H1 (cell line): Measurements from ENCODE around the gene KRTAP19-4.

Source experiments
- JUND ChIP-seq: IDR thresholded peaks from 2 replicates; pipeline ENCODE4 v1.6.1; 2011; ENCODE audit warnings: mild to moderate bottlenecking, improper control_type of control experiment, low read length
- MAFK ChIP-seq: IDR thresholded peaks from 2 replicates; pipeline ENCODE4 v1.6.1; 2012; ENCODE audit warnings: low read depth, mild to moderate bottlenecking, improper control_type of control experiment, low read length
- NRF1 ChIP-seq: IDR thresholded peaks from 2 replicates; pipeline ENCODE4 v1.6.1; 2011; ENCODE audit warnings: mild to moderate bottlenecking, low read depth, low read length, improper control_type of control experiment
- POLR2A ChIP-seq, 2 experiments: IDR thresholded peaks; 1 replicate in 1 of 2; 2 replicates in 1 of 2; pipeline ENCODE4 v1.6.1; 2011; ENCODE audit warnings: low read depth in 2 of 2, low read length in 2 of 2, mild to moderate bottlenecking in 2 of 2; ENCODE audit errors: control extremely low read depth in 1 of 2
- POLR2AphosphoS5 ChIP-seq: IDR thresholded peaks from 2 replicates; pipeline ENCODE4 v1.6.1; 2011; ENCODE audit warnings: low read depth, low read length
- RAD21 ChIP-seq, 2 experiments: IDR thresholded peaks in 1 of 2; conservative IDR thresholded peaks in 1 of 2; 2 replicates each; pipeline ENCODE4 v1.6.1; 2011; ENCODE audit warnings: low read depth in 2 of 2, low read length in 2 of 2, improper control_type of control experiment in 1 of 2, inconsistent platforms in 1 of 2, mild to moderate bottlenecking in 1 of 2, moderate library complexity in 1 of 2
- RXRA ChIP-seq: IDR thresholded peaks from 2 replicates; pipeline ENCODE4 v1.6.1; 2011; ENCODE audit warnings: low read depth, mild to moderate bottlenecking, low read length, moderate library complexity; ENCODE audit not compliant: insufficient read depth
- SIRT6 ChIP-seq: IDR thresholded peaks from one replicate; pipeline ENCODE4 v1.7.1; 2012; ENCODE audit warnings: low read length, inconsistent platforms
- SP1 ChIP-seq: IDR thresholded peaks from 2 replicates; pipeline ENCODE4 v1.6.1; 2011; ENCODE audit warnings: low read depth, low read length
- SRF ChIP-seq: IDR thresholded peaks from 2 replicates; pipeline ENCODE4 v1.6.1; 2011; ENCODE audit warnings: mild to moderate bottlenecking, low read depth, low read length, moderate library complexity
- YY1 ChIP-seq: IDR thresholded peaks from 2 replicates; pipeline ENCODE4 v1.6.1; 2011; ENCODE audit warnings: low read depth, mild to moderate bottlenecking, low read length
- ZNF274 ChIP-seq: IDR thresholded peaks from 2 replicates; pipeline ENCODE4 v1.7.0; 2012; ENCODE audit warnings: low read length, borderline replicate concordance; ENCODE audit errors: extremely low read depth
- TF ChIP-seq, protein P1 (sequence below), 3 experiments: IDR thresholded peaks; 1 replicate in 2 of 3; 2 replicates in 1 of 3; pipeline versions ENCODE4 v1.5.1 to v1.6.1; 2011; ENCODE audit warnings: low read length in 3 of 3, mild to moderate bottlenecking in 3 of 3, inconsistent platforms in 2 of 3, low read depth in 1 of 3, moderate library complexity in 1 of 3; ENCODE audit not compliant: insufficient read depth in 1 of 3; ENCODE audit errors: control extremely low read depth in 1 of 3

DNA sequence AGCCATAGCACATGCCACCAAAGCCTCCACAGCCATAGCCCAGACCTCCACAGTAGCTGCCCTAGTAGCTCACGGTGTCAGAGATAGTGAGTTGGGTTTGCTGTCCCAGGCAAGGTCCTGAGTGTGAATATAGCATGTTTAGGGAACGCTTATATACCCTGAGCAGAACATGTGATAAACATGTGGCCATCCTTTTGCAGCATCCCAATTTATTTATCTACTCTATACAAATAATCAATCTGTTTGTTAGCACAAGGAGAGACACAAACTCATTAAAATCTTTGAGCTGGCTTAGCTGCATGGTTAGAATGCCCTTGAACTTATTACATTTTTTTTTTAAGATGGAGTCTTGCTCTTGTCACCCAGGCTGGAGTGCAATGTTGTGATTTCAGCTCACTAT lies 9.6 kb downstream of the KRTAP19-4 start, which contains the start of gene KRTAP19-2:
- TF ChIP-seq SIRT6 (no peak), MAFK (no peak), RXRA (no peak), JUND (no peak), YY1 (no peak), POLR2A (IDR thresholded peaks at IDR 0.05; ENCODE audit: control extremely low read depth in 1 of 2, low read depth in 2 of 2, low read length in 2 of 2) (no peak), SP1 (no peak), ZNF274 (no peak), RAD21 (IDR thresholded peaks at IDR 0.05 in 1 of 2, conservative IDR thresholded peaks at IDR 0.05 in 1 of 2; ENCODE audit: low read depth in 2 of 2, low read length in 2 of 2) (no peak), SRF (no peak), POLR2AphosphoS5 (no peak), NRF1 (no peak)
- TF ChIP-seq, protein P1, sequence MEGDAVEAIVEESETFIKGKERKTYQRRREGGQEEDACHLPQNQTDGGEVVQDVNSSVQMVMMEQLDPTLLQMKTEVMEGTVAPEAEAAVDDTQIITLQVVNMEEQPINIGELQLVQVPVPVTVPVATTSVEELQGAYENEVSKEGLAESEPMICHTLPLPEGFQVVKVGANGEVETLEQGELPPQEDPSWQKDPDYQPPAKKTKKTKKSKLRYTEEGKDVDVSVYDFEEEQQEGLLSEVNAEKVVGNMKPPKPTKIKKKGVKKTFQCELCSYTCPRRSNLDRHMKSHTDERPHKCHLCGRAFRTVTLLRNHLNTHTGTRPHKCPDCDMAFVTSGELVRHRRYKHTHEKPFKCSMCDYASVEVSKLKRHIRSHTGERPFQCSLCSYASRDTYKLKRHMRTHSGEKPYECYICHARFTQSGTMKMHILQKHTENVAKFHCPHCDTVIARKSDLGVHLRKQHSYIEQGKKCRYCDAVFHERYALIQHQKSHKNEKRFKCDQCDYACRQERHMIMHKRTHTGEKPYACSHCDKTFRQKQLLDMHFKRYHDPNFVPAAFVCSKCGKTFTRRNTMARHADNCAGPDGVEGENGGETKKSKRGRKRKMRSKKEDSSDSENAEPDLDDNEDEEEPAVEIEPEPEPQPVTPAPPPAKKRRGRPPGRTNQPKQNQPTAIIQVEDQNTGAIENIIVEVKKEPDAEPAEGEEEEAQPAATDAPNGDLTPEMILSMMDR (IDR thresholded peaks at IDR 0.05; ENCODE audit: control extremely low read depth in 1 of 3, insufficient read depth in 1 of 3, low read depth in 1 of 3, low read length in 3 of 3), result no peak
